A673 (cell line): ENCODE data around the gene PPP4C. TPM values are rescaled to one million over a fixed set of nuclear protein-coding genes. Genes with fewer than 3 reads are reported as not detected.

Source experiments
- BruUV-seq: library from RNA; stranded (reverse); fragments of 400-500 nt; replicated peaks from 2 replicates; lab custom pipeline; 2021; lab: Mats Ljungman, UMichigan
- CTCF ChIA-PET: fragments of 300-600 bp; sonication (Branson Sonifier 250); formaldehyde crosslinking; loops from one replicate; lab custom pipeline; 2022; ENCODE audit warnings: antibody characterized with exemption; lab: Charles Lee
- POLR2A ChIA-PET: fragments of 300-600 bp; sonication (Branson Sonifier 250); formaldehyde crosslinking; loops from one replicate; lab custom pipeline; 2022; ENCODE audit warnings: antibody characterized with exemption; ENCODE audit not compliant: low non-redundant PET; lab: Charles Lee
- DNase-seq: peaks from one replicate; pipeline ENCODE4 v3.0.0-alpha.2; 2015; ENCODE audit warnings: low spot score
- H3K27ac ChIP-seq: fragments of 200-600 bp; sonication (generic); 2 replicates; pipeline ENCODE4 v1.5.1; 2016; ENCODE audit warnings: mixed run types, low read depth, mild to moderate bottlenecking, mixed read lengths, antibody characterized with exemption, low read length; ENCODE audit not compliant: poor library complexity, severe bottlenecking
- H3K27me3 ChIP-seq: fragments of 200-600 bp; sonication (generic); replicated peaks from 2 replicates; pipeline ENCODE4 v1.6.1; 2017; ENCODE audit warnings: mixed run types, low read depth, mild to moderate bottlenecking, mixed read lengths, antibody characterized with exemption, low read length; ENCODE audit not compliant: insufficient read depth, poor library complexity
- H3K36me3 ChIP-seq: fragments of 200-600 bp; sonication (generic); 2 replicates; pipeline ENCODE4 v1.6.1; 2016; ENCODE audit warnings: mixed run types, mild to moderate bottlenecking, mixed read lengths, antibody characterized with exemption, low read length; ENCODE audit not compliant: insufficient read depth, poor library complexity, severe bottlenecking
- H3K4me1 ChIP-seq: fragments of 200-600 bp; sonication (generic); 2 replicates; pipeline ENCODE4 v1.6.1; 2017; ENCODE audit warnings: mixed run types, mild to moderate bottlenecking, mixed read lengths, antibody characterized with exemption, low read length; ENCODE audit not compliant: insufficient read depth, poor library complexity, severe bottlenecking
- H3K4me3 ChIP-seq: fragments of 200-600 bp; sonication (generic); 2 replicates; pipeline ENCODE4 v1.5.1; 2016; ENCODE audit warnings: low read depth, mixed run types, mild to moderate bottlenecking, mixed read lengths, low read length; ENCODE audit not compliant: poor library complexity, severe bottlenecking
- H3K9me3 ChIP-seq: fragments of 200-600 bp; sonication (generic); 2 replicates; pipeline ENCODE4 v1.6.1; 2016; ENCODE audit warnings: mixed run types, low read depth, mild to moderate bottlenecking, mixed read lengths, antibody characterized with exemption, low read length; ENCODE audit not compliant: poor library complexity, severe bottlenecking
- EZH2 ChIP-seq: fragments of 200-600 bp; sonication (generic); IDR thresholded peaks from 2 replicates; pipeline ENCODE4 v1.6.1; 2017; ENCODE audit warnings: borderline replicate concordance, low read depth, mild to moderate bottlenecking, mixed read lengths, antibody characterized with exemption, low read length; ENCODE audit not compliant: poor library complexity, severe bottlenecking
- intact Hi-C: fragments of 100-400 bp; cut with micrococcal nuclease; formaldehyde crosslinking; loops from one replicate; pipeline ENCODE4 v1.10.0; 2022; ENCODE audit not compliant: unreplicated experiment
- total RNA-seq: library from RNA; stranded (reverse); gene quantifications from 2 replicates; pipeline ENCODE4 v1.2.3, GENCODE V29; 2021
- TF ChIP-seq, protein P1 (sequence below): fragments of 300-800, 200-600 bp; sonication (generic); conservative IDR thresholded peaks from 2 replicates; pipeline ENCODE4 v1.5.1; 2017; ENCODE audit warnings: low read depth, mild to moderate bottlenecking, antibody characterized with exemption, low read length, moderate library complexity, mixed read lengths

The PPP4C gene
- total RNA-seq, 1 experiment from 2014 or later, result 122 TPM

DNA sequence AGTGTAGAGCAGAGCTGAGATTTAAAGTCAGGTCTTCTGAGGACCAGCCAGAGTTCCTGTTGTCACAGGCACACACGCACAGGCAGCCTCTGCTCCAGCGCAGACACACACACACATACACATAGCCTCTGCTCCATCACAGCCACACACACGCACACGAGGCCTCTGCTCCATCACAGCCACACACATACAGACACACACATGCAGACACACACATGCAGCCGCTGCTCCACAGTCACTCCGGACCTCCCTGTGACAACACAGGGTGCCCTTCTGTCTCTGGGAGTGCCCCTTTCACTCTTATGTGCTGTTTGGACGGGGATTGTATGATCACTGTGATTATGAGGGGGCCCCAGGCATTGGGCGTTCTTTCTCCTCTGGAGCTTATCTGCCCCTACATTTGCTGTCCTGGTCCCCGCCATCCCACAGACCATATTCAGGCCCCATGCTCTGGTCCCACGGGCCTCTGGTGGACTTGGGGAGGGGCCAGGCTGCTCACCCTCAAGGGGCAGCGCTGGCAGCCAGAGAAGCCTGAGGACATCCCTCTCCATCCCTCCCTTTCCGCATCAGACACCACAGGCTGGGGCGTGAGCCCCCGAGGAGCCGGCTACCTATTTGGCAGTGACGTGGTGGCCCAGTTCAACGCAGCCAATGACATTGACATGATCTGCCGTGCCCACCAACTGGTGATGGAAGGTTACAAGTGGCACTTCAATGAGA is 8.5 kb downstream of the PPP4C start:
- intact Hi-C loops, result no loop called here
- no peak for TF ChIP-seq EZH2
- TF ChIP-seq, protein P1, sequence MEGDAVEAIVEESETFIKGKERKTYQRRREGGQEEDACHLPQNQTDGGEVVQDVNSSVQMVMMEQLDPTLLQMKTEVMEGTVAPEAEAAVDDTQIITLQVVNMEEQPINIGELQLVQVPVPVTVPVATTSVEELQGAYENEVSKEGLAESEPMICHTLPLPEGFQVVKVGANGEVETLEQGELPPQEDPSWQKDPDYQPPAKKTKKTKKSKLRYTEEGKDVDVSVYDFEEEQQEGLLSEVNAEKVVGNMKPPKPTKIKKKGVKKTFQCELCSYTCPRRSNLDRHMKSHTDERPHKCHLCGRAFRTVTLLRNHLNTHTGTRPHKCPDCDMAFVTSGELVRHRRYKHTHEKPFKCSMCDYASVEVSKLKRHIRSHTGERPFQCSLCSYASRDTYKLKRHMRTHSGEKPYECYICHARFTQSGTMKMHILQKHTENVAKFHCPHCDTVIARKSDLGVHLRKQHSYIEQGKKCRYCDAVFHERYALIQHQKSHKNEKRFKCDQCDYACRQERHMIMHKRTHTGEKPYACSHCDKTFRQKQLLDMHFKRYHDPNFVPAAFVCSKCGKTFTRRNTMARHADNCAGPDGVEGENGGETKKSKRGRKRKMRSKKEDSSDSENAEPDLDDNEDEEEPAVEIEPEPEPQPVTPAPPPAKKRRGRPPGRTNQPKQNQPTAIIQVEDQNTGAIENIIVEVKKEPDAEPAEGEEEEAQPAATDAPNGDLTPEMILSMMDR, result no peak
- no peak overlapping the region for H3K27ac ChIP-seq
- no peak overlapping the region for H3K4me3 ChIP-seq
- no peaks in the 10 kb centered on the region for H3K27me3 ChIP-seq
- BruUV-seq, result no TSS peak
- H3K36me3 ChIP-seq, result peaks cover 54% of the 10 kb centered on the region
- CTCF ChIA-PET, result no interaction called here
- no peaks in the 10 kb centered on the region for H3K9me3 ChIP-seq
- no peaks in the 10 kb centered on the region for H3K4me1 ChIP-seq
- no peak for DNase-seq
- POLR2A ChIA-PET, result no interaction called here

DNA sequence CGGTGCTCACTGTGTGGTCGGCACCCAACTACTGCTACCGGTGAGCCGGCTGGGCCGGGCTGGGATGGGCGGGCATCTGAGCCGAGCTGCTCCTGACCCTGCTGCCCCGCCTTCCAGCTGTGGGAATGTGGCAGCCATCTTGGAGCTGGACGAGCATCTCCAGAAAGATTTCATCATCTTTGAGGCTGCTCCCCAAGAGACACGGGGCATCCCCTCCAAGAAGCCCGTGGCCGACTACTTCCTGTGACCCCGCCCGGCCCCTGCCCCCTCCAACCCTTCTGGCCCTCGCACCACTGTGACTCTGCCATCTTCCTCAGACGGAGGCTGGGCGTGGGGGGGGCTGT is 9.0 kb downstream of the PPP4C start:
- Histone ChIP-seq H3K4me1 (no peaks in the 10 kb centered on the region), H3K4me3 (no peak overlapping the region), H3K36me3 (peaks cover 49% of the 10 kb centered on the region), H3K9me3 (no peaks in the 10 kb centered on the region), H3K27ac (no peak overlapping the region), H3K27me3 (no peaks in the 10 kb centered on the region)
- no TSS peak for BruUV-seq
- ChIA-PET CTCF (no interaction called here), POLR2A (no interaction called here)
- intact Hi-C loops, result no loop called here
- TF ChIP-seq, protein P1, result no peak
- no peak for TF ChIP-seq EZH2
- DNase-seq, result no peak

- CTCF ChIA-PET, result no interaction called here
Measured at GRCh38 chr16:30085247-30085646, 9.5 kb downstream of the PPP4C start.

More at GRCh38 chr16:30085247-30085646, 9.5 kb downstream of the PPP4C start:
- Histone ChIP-seq H3K9me3 (no peaks in the 10 kb centered on the region), H3K27me3 (no peaks in the 10 kb centered on the region), H3K4me1 (no peaks in the 10 kb centered on the region), H3K27ac (no peak overlapping the region), H3K36me3 (peaks cover 44% of the 10 kb centered on the region), H3K4me3 (no peak overlapping the region)
- no peak for TF ChIP-seq EZH2
- TF ChIP-seq, protein P1, result no peak
- no peak for DNase-seq
- POLR2A ChIA-PET, result no interaction called here
- BruUV-seq, result no TSS peak
- intact Hi-C loops, result no loop called here
